SK-N-SH (cell line): ENCODE measurements around the gene CASD1. TPM values are rescaled to one million over a fixed set of nuclear protein-coding genes. Genes with fewer than 3 reads are reported as not detected.

Experiments
- CTCF ChIA-PET: fragments of 300-600, 350-600 bp; formaldehyde crosslinking; extraction: SDS; loops from one replicate; lab custom pipeline; 2021; lab: Yijun Ruan, JAX
- POLR2A ChIA-PET: fragments of 350-600 bp; sonication (Branson Sonifier 250); formaldehyde crosslinking; extraction: SDS; loops from one replicate; lab custom pipeline; 2020; ENCODE audit warnings: antibody characterized with exemption, inconsistent platforms; lab: Yijun Ruan, JAX
- DNase-seq: peaks from one replicate; pipeline ENCODE4 v3.0.0; 2012
- H2AFZ ChIP-seq: fragments of 200-600 bp; sonication (generic); 2 replicates; pipeline ENCODE4 v1.8.1; 2016; ENCODE audit warnings: antibody characterized with exemption, mild to moderate bottlenecking, low read depth
- H3F3A ChIP-seq: fragments of 200-600 bp; sonication (generic); replicated peaks from 2 replicates; pipeline ENCODE3; 2016; ENCODE audit warnings: antibody characterized with exemption, mild to moderate bottlenecking; ENCODE audit not compliant: insufficient read depth
- H3K27ac ChIP-seq, 2 experiments: fragments of 200-500 bp in 1 of 2; fragments of 200-600 bp in 1 of 2; sonication (Bioruptor generic) in 1 of 2; sonication (generic), shearing (Covaris generic) in 1 of 2; 2 replicates each; pipeline versions ENCODE4 v1.5.1 to v1.6.1; 2014 to 2016; ENCODE audit warnings: low read depth in 2 of 2, inconsistent platforms in 1 of 2, low read length in 1 of 2, mild to moderate bottlenecking in 1 of 2, mixed read lengths in 1 of 2
- H3K27me3 ChIP-seq: fragments of 200-600 bp; sonication (generic), shearing (Covaris generic); 2 replicates; pipeline ENCODE4 v1.6.1; 2016; ENCODE audit warnings: mixed run types; ENCODE audit not compliant: insufficient read depth
- H3K36me3 ChIP-seq, 2 experiments: fragments of 200-500 bp in 1 of 2; fragments of 200-600 bp in 1 of 2; sonication (Bioruptor generic) in 1 of 2; sonication (generic) in 1 of 2; replicated peaks in 1 of 2; 2 replicates each; pipeline versions ENCODE3 to v1.5.1; 2014 to 2016; ENCODE audit warnings: low read length in 1 of 2, mild to moderate bottlenecking in 1 of 2; ENCODE audit not compliant: insufficient read depth in 2 of 2, control insufficient read depth in 1 of 2
- H3K4me1 ChIP-seq, 2 experiments: fragments of 200-500 bp in 1 of 2; fragments of 200-600 bp in 1 of 2; sonication (Bioruptor generic) in 1 of 2; sonication (generic), shearing (Covaris generic) in 1 of 2; 2 replicates each; pipeline versions ENCODE4 v1.5.1 to v1.6.1; 2014 to 2016; ENCODE audit warnings: low read depth in 1 of 2, low read length in 1 of 2, mixed run types in 1 of 2; ENCODE audit not compliant: insufficient read depth in 2 of 2, control insufficient read depth in 1 of 2
- H3K4me2 ChIP-seq: fragments of 200-600 bp; sonication (generic), shearing (Covaris generic); 2 replicates; pipeline ENCODE4 v1.6.1; 2017; ENCODE audit warnings: mixed run types
- H3K4me3 ChIP-seq, 2 experiments: fragments of 200-500 bp in 1 of 2; fragments of 200-600 bp in 1 of 2; sonication (Bioruptor generic) in 1 of 2; sonication (generic), shearing (Covaris generic) in 1 of 2; 2 replicates each; pipeline versions ENCODE4 v1.5.1 to v1.8.1; 2014 to 2016; ENCODE audit warnings: low read depth in 2 of 2, inconsistent platforms in 1 of 2, low read length in 1 of 2, mild to moderate bottlenecking in 1 of 2, mixed read lengths in 1 of 2, moderate library complexity in 1 of 2
- H3K79me2 ChIP-seq: fragments of 200-600 bp; sonication (generic); 2 replicates; pipeline ENCODE4 v1.8.1; 2017; ENCODE audit warnings: mild to moderate bottlenecking; ENCODE audit not compliant: insufficient read depth
- H3K9ac ChIP-seq: fragments of 200-600 bp; sonication (generic); 2 replicates; pipeline ENCODE4 v1.6.1; 2017; ENCODE audit warnings: mixed run types
- H3K9me2 ChIP-seq: fragments of 200-600 bp; sonication (generic); 2 replicates; pipeline ENCODE4 v1.6.1; 2017; ENCODE audit warnings: mixed run types
- H3K9me3 ChIP-seq: fragments of 200-600 bp; sonication (generic); 2 replicates; pipeline ENCODE4 v1.6.1; 2017; ENCODE audit warnings: mixed run types, mild to moderate bottlenecking, moderate library complexity
- H4K20me1 ChIP-seq: fragments of 200-600 bp; sonication (generic); 2 replicates; pipeline ENCODE4 v1.6.1; 2017; ENCODE audit warnings: mild to moderate bottlenecking, mixed run types; ENCODE audit not compliant: insufficient read depth
- CHD2 ChIP-seq: fragments of 150-350 bp; IDR thresholded peaks from 2 replicates; pipeline ENCODE4 v1.6.1; 2018; ENCODE audit warnings: low read length; ENCODE audit not compliant: partially characterized antibody
- CTCF ChIP-seq: fragments of 200-600 bp; sonication (generic); IDR thresholded peaks from 2 replicates; pipeline ENCODE4 v1.6.1; 2017; ENCODE audit warnings: antibody characterized with exemption, mild to moderate bottlenecking, moderate library complexity
- EP300 ChIP-seq, 2 experiments: IDR thresholded peaks; 2 replicates each; pipeline versions ENCODE4 v1.4.0 to v1.6.1; 2012; ENCODE audit warnings: borderline replicate concordance in 1 of 2, low read depth in 1 of 2, low read length in 1 of 2
- EZH2phosphoT487 ChIP-seq: fragments of 200-600 bp; sonication (generic); IDR thresholded peaks from 2 replicates; pipeline ENCODE4 v1.6.1; 2017; ENCODE audit warnings: low read depth, mixed run types, mild to moderate bottlenecking, antibody characterized with exemption, moderate library complexity, borderline replicate concordance
- FOXJ3 ChIP-seq: sonication (generic); formaldehyde crosslinking; IDR thresholded peaks from 2 replicates; pipeline ENCODE4 v1.5.1; 2020; ENCODE audit warnings: mild to moderate bottlenecking, missing genetic modification reagents
- FOXM1 ChIP-seq: IDR thresholded peaks from 2 replicates; pipeline ENCODE4 v1.4.0; 2012; ENCODE audit warnings: low read depth, mild to moderate bottlenecking
- GABPA ChIP-seq: IDR thresholded peaks from 2 replicates; pipeline ENCODE4 v1.4.0; 2012; ENCODE audit warnings: low read depth, mild to moderate bottlenecking
- GATA2 ChIP-seq: sonication (generic); formaldehyde crosslinking; IDR thresholded peaks from 2 replicates; pipeline ENCODE4 v1.5.0; 2020; ENCODE audit warnings: mild to moderate bottlenecking, missing genetic modification reagents
- JUND ChIP-seq: IDR thresholded peaks from 2 replicates; pipeline ENCODE4 v1.4.0; 2012
- MEF2A ChIP-seq: IDR thresholded peaks from 2 replicates; pipeline ENCODE4 v1.4.0; 2012; ENCODE audit warnings: low read depth, borderline replicate concordance
- MXI1 ChIP-seq: IDR thresholded peaks from 2 replicates; pipeline ENCODE4 v1.6.1; 2012; ENCODE audit warnings: mild to moderate bottlenecking, low read depth, low read length, improper control_type of control experiment
- NFIC ChIP-seq: IDR thresholded peaks from 2 replicates; pipeline ENCODE4 v1.4.0; 2012; ENCODE audit warnings: borderline replicate concordance
- RCOR1 ChIP-seq: fragments of 150-350 bp; IDR thresholded peaks from 2 replicates; pipeline ENCODE4 v1.6.1; 2017; ENCODE audit warnings: antibody characterized with exemption, low read length
- RXRA ChIP-seq: IDR thresholded peaks from 2 replicates; pipeline ENCODE4 v1.4.0; 2012; ENCODE audit warnings: low read depth, mild to moderate bottlenecking, borderline replicate concordance
- SIN3A ChIP-seq: IDR thresholded peaks from 2 replicates; pipeline ENCODE4 v1.6.1; 2012; ENCODE audit warnings: low read depth, mild to moderate bottlenecking, low read length, moderate library complexity, borderline replicate concordance
- SMC3 ChIP-seq: IDR thresholded peaks from 2 replicates; pipeline ENCODE4 v1.6.1; 2012; ENCODE audit warnings: low read depth, low read length, improper control_type of control experiment
- USF2 ChIP-seq: fragments of 150-350 bp; IDR thresholded peaks from 2 replicates; pipeline ENCODE4 v1.6.1; 2017; ENCODE audit warnings: antibody characterized with exemption, low read length, low read depth, borderline replicate concordance
- WGBS: methylation state at CpG from one replicate; pipeline ENCODE4 v1.1.6; 2017; ENCODE audit warnings: low lambda C conversion rate; 5-methylcytosine and 5-hydroxymethylcytosine counted together
- polyA plus RNA-seq, 3 experiments: library from polyadenylated mRNA; depleted of rRNA; stranded (reverse); fragments of >200 nt; gene quantifications; 2 replicates each; pipeline ENCODE4 v1.2.3, GENCODE V29; 2012
- TF ChIP-seq, protein P1 (sequence below): IDR thresholded peaks from 2 replicates; pipeline ENCODE4 v1.6.1; 2012; ENCODE audit warnings: mild to moderate bottlenecking, low read depth, low read length, moderate library complexity
- TF ChIP-seq, protein P2 (sequence below): fragments of 150-350 bp; IDR thresholded peaks from 2 replicates; pipeline ENCODE4 v1.6.1; 2016; ENCODE audit warnings: mild to moderate bottlenecking, low read depth, low read length

The CASD1 gene
- polyA plus RNA-seq, 1 of the 3 experiments (the other 2 are of a cell fraction): 8.5 TPM

- ChIA-PET POLR2A (no interaction called here), CTCF (no interaction called here)
- Histone ChIP-seq H3K9me2 (no peaks in the 10 kb centered on the region), H3K9me3 (no peaks in the 10 kb centered on the region), H3K36me3 (peaks cover 51 to 61% of the 10 kb centered on the region in 2 experiments), H3K4me1 (peaks cover 8 to 17% of the 10 kb centered on the region in 2 experiments; a peak in 3 of 4 replicates), H4K20me1 (no peaks in the 10 kb centered on the region), H3K27ac (no peak overlapping the region), H3K79me2 (no peaks in the 10 kb centered on the region; the same call in 1 of the 2 replicates), H2AFZ (no peak overlapping the region), H3K4me2 (no peak overlapping the region), H3F3A (peaks cover 6% of the 10 kb centered on the region), H3K4me3 (no peak overlapping the region), H3K27me3 (no peaks in the 10 kb centered on the region), H3K9ac (no peak overlapping the region)
- TF ChIP-seq FOXJ3 (CRISPR knock-in tag): no peak
- TF ChIP-seq, protein P1, sequence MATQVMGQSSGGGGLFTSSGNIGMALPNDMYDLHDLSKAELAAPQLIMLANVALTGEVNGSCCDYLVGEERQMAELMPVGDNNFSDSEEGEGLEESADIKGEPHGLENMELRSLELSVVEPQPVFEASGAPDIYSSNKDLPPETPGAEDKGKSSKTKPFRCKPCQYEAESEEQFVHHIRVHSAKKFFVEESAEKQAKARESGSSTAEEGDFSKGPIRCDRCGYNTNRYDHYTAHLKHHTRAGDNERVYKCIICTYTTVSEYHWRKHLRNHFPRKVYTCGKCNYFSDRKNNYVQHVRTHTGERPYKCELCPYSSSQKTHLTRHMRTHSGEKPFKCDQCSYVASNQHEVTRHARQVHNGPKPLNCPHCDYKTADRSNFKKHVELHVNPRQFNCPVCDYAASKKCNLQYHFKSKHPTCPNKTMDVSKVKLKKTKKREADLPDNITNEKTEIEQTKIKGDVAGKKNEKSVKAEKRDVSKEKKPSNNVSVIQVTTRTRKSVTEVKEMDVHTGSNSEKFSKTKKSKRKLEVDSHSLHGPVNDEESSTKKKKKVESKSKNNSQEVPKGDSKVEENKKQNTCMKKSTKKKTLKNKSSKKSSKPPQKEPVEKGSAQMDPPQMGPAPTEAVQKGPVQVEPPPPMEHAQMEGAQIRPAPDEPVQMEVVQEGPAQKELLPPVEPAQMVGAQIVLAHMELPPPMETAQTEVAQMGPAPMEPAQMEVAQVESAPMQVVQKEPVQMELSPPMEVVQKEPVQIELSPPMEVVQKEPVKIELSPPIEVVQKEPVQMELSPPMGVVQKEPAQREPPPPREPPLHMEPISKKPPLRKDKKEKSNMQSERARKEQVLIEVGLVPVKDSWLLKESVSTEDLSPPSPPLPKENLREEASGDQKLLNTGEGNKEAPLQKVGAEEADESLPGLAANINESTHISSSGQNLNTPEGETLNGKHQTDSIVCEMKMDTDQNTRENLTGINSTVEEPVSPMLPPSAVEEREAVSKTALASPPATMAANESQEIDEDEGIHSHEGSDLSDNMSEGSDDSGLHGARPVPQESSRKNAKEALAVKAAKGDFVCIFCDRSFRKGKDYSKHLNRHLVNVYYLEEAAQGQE: no peak
- no peak for TF ChIP-seq MXI1
- no peak for TF ChIP-seq GATA2 (CRISPR knock-in tag)
- no peak for TF ChIP-seq CTCF
- no peak for TF ChIP-seq JUND
- TF ChIP-seq FOXM1: no peak
- TF ChIP-seq NFIC: no peak
- no peak for TF ChIP-seq GABPA
- no peak for TF ChIP-seq SMC3
- no peak for TF ChIP-seq EP300 (IDR thresholded peaks at IDR 0.05; ENCODE audit: borderline replicate concordance in 1 of 2, low read depth in 1 of 2, low read length in 1 of 2)
- TF ChIP-seq RCOR1: no peak
- no peak for TF ChIP-seq SIN3A
- no peak for TF ChIP-seq MEF2A
- TF ChIP-seq, protein P2, sequence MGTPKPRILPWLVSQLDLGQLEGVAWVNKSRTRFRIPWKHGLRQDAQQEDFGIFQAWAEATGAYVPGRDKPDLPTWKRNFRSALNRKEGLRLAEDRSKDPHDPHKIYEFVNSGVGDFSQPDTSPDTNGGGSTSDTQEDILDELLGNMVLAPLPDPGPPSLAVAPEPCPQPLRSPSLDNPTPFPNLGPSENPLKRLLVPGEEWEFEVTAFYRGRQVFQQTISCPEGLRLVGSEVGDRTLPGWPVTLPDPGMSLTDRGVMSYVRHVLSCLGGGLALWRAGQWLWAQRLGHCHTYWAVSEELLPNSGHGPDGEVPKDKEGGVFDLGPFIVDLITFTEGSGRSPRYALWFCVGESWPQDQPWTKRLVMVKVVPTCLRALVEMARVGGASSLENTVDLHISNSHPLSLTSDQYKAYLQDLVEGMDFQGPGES: no peak
- no peak for TF ChIP-seq RXRA
- no peak for TF ChIP-seq CHD2
- no peak for TF ChIP-seq EZH2phosphoT487
- no peak for TF ChIP-seq USF2
- DNase-seq: no peak
- 94% methylated on average over 3 of the region's 3 CpGs for WGBS
These were observed 90.7 kb downstream of the CASD1 start for GRCh38 chr7:94600267-94600666.
